Pulmonary artery endothelial cell (primary cell): ENCODE results near the gene BRSK1. TPM values are rescaled to one million over a fixed set of nuclear protein-coding genes. Genes with fewer than 3 reads are reported as not detected.

Experiments
- DNase-seq: peaks from one replicate; pipeline ENCODE4 v3.0.0-alpha.2; 2011; ENCODE audit warnings: low read depth, low spot score
- total RNA-seq: library from RNA; depleted of rRNA; stranded (reverse); fragments of >200 nt; gene quantifications from 2 replicates; pipeline ENCODE4 v1.2.3, GENCODE V29; 2014

Gene BRSK1
- total RNA-seq, 1 donor from 2014 or later: 0.40 TPM

DNA sequence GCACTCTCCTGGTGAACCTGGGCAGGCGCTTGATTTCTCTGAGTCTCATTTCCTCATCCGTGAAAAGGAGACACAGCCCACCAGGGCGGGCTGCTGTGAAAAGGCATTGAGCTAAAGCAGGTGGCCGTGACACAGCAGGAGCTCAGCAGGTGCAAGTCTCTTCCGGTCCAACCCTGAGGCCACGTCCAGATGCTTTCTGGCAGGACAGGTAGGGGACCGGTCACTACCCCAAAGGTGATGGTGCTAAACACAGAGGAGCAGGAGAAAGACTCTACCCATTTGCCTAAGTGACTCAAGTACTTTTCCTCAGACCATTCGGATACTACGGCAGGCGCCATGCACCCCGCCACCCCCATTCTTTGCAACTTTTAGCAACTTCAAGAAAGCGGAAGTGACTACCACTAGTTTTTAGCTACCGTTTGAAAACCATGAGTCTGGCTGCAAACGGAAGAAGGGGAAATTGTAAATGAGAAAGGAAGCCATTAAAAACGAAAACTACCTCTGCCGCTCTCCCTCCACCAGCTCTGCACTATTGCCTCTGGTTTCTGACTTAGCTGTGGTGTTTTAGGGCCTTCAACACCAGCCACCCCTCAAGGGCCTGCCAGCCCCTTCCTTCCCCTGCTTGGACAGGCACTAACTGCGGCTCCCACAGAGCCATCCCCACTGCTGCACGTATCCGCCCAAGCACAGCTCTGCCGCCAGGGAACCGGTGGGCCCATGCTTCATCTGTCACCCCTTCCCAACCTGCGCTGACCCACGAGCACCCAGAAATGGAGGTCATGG is 29.8 kb upstream of the BRSK1 start:
- no peak for DNase-seq

DNA sequence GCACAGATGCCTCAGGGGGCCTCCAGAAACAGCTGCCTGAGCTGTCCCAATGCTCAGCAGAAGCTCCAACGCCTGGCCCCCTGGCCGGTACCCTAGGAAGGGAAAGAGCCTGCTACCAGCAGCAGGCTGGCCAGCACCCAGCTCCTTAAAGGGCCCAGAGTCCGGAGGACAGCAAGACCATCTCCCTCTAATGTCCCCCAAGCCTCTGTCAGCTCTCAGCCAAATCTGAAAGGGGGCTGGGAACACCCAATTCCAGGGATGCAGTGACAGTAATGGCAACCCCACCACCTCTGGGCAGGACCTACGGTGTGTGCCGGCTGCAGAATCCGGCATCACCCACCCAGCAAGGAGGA is 29.2 kb upstream of the BRSK1 start:
- DNase-seq: no peak

DNA sequence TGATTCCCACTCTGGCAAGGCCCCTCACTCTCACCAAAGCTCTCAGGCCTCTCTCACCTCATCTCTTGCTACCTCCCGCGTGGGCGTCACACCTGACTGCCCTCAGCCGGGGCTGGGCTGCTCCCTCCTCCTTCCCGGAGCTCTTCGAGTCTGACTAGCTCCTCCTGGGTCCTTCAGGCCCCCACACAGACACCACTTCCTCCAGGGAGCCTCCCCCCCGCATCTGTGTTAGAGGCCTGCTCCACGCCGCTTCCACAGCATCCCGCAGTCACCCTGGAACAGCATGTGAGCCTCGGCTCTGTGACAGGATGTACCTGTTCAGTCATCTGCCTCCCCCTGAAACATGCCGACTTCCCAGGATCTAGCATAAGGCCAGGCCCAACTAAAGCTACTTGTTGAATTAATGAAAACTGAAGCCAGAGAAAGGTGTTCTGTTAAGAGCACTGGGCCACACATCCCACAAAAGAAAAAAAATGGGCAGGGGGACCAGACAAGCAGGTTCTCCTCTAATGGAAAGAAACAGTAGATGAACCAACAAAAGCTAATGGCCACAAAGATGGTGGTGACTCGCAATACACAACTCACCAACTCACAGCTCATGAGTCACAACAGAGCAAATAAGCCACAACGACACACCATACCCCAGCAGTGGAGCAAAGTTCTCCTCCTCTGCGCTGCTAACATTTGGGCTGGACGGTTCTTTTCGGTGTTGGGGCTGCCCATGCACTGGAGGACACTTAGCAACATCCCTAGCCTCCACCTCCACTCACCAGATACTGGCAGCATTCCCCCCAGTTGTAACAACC is 28.0 kb upstream of the BRSK1 start:
- DNase-seq: no peak

DNA sequence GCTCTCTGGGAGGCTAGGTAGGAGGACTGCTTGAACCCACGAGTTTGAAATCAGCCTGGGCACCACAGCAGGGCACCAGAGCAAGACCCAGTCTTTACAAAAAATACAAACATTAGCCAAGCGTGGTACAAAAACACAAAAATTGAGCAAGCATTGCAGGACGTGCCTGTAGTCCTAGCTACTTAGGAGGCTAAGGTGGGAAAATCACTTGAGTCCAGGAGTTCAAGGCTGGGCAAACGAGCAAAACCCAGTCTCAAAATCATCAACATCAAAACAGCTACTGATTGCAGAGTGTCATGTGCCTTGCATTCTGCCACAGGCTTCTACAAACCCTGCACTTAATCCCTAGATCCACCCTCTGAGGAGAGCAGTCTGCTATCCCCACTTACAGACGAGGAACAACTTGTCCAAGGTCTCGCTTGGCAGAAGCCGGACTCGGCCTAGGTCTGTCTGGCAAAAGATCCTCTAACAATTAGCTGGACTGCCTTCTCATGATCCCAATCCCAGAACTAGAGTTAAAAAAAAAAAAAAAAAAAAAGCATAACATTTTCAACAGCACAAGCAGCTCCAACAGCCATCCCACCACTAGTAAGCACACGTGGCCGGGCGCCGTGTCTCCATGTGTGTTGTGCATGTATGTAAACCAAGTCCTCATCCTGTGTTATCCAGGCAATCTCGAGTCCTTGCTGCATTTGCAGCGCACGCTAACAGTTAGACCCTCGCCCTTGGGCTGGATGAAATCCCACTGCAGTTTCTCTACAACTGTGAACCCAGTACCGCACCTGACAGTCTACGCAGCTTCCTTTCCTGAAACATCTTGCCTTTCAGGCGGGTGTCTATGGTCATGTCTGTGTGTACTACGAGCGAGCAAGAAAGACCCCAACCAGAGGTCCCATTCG is 27.0 kb upstream of the BRSK1 start:
- DNase-seq: no peak

DNA sequence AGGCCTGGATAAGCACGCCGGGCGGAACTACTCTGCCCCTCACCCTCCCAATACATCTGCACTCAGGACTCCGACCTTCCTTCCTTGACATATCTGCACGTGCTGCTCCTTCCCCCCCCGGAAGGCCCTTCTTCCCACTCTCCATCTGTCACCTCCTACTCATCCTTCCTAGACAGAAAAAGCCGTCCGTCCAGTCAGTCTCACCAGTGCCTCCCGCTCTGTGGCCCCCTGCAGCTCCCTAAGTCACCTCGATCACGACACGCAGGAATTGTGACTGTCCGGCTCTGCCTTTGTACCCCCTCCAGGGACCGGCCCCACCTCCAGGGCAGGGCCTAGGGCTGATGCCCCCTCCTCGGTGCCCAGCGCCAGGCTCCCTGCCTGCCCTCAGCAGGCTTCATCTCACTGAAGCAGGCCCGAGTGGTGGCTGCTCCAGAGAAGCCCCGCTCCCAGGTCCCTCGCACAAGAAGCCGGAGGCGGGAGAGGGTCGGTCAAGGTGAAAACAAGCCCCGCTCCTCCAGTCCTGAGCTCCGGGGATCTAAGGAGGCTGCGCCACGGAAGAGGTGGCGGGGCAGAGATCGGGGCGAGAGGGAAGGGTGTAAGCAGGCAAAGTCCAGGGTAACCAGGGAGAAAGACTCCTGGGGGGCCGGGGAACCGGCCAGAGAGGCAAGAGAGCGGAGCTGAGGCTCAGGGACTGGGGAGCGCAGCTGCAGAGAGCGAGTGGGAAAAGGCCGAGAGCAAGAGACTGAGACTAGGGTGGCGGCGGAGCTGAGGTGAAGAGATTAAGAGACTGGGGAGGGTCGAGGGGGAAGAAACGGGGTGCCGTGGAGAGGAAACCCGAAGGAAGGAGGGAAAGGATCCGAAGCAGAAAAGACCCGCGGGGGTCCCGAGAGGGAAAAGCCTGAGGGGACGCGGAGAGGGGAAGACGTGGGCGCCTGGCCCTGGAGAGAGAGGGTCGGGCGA is 26.1 kb upstream of the BRSK1 start:
- no peak for DNase-seq

DNA sequence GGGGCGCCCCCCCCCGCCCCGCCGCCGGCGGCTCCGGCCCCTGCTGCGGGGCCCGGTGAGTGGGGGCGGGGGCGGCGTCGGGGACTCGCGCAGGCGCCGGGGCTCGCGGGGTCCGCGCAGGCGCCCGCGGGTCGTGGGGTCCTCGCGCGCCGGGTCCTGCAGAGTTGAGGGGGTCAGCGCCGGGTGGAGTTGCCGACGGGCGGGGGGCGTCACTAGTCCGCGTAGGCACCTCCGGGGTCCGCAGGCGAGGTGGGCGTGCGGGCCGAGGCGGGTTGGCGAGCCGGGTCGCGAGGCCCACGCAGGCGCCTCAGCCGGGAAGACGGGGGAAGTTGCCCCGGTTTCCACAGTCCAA is 25.3 kb upstream of the BRSK1 start:
- DNase-seq: no peak

DNA sequence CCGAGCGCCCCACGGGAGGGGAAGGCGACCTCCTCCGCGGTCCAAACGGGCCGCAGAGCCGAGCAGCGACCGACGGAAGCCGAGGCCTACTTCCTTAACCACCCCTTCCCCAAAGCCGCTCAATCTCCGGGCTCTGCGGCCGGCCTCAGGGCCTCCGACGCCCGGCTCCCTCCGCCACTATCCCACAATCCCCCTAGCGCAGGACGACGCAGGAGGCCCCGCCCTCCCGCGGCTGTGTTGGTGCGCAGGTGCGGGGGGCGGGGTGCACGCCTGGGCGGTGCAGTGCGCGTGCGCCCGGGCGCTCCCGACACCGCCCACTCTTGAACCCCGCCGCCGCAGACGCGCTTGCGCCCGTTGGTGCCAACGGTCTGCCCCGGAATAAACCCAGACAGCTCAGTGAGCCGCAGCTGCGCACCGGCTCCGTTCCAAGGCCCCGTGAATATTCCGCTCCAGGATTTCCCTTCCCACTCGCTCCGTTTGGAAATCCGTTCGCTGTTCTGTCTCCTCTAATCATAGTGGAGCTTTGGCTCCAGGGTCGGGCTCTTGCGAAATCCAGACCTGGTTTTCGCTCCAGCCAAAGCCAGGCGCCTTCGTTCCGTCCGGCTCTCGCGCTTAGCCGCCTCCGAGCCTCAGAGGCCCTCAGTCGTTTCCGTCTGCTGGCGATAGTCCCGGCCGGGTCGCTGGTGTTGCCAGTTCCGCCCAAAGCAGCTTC is 24.8 kb upstream of the BRSK1 start, which contains the start of gene PPP6R1:
TSS of gene PPP6R1 (minus strand) at position 190 of the 712 bp plus-strand sequence. CDS start 11,914 bp downstream, outside the sequence.
- peak; percentile 99 for DNase-seq

DNA sequence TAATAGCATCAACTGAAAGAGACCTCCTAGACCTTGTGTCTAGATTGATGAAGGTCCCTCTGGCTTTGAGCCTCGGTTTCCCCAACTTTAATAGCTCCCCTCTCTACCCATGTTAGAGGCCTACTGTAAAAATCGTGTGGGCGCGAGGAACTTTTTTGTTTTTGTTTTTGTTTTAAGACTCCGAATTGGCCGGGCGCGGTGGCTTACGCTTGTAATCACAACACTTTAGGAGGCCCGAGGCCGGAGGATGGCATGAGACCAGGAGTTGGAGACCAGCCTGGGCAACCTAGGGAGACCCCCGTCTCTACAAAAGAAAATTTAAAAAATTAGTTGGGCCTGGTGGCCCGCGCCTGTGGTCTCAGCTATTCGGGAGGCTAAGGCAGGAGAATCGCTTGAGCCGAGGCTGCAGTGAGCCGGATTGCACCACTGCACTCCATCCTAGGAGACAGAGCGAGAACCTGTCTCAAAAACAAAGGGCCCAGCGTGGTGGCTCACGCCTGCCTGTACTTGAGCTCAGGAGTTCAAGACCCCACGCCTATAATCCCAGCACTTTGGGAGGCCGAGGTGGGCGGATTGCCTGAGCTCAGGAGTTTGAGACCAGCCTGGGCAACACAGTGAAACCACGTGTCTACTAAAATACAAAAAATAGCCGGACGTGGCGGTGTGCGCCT is 24.1 kb upstream of the BRSK1 start:
- no peak for DNase-seq

DNA sequence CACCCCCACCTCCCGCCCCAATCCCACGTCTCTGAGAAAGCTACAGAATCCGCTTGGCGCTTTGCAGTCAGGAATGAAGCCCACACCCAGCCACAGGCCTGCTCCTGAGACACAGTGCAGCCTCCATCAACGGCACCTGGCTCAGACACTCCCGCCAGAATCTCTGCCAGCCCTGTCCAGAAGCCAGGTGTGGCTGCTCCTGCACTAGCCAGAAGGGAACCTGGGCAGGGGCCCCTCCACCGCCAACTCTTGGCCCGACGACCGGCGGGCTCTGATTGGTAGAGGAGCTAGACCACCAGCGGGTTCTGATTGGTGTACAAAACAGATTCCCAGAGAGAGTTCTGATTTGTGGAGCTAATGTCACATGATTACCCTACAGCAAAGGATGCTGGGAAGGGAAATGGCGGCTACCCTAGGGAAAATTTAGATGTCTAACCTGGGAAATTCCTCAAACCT is 22.1 kb upstream of the BRSK1 start:
- DNase-seq: no peak

DNA sequence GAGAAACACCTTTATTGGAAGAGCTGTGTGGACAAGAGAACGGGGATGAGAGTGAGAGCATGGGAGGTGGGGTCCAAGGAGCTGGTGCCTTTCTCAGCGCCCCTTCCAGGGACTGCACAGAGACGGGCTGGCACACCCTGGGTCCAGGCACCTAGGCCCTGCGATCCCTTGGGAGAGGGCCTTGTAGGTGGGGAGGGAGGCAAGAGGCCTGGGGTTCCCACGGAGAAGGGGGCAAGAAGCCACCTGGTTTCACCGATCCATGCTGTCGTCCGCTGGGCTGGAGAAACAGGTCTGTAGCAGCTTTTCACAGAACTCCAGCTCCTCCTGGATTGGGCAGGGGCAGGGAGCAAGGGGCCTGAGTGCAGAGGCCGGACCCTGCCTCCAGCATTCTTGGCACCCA is 21.4 kb upstream of the BRSK1 start:
- no peak for DNase-seq

DNA sequence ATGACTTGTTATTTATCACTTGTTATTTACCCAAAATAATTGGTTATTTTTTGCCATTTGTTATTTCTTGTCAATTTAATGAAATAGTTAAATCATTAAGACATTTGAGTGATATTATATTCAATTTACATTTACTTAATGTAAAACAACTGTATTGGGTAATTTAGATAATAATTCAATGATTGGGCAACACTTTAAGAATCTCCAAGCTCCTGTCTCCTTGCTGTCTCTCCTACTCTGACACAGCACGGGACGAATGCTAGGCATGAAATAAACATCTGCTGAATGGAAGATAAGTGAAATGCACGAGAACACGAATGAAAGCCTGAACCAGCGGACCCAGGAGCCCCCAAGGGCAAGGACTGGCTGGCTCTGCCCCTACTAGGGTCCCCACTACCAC is 19.3 kb upstream of the BRSK1 start:
- no peak for DNase-seq

DNA sequence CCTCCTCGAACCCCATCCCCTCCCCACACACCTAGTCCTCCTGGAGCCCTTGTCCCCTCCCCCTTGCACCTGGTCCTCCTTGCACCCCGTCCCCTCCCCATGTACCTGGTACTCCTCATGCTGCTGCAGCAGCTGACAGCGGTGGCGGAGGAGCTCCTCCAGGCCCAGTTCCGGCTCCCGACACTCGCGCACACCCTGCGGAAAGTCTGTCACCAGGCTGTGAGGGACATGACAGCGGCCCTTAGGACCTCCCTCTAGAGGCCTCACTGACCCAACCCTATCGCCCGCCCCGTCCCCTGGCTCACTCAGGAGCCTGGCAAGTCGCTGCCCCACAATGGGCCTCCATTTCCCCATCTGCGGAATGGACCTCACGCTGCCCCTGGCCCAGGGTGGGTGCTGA is 18.6 kb upstream of the BRSK1 start:
- DNase-seq: no peak

DNA sequence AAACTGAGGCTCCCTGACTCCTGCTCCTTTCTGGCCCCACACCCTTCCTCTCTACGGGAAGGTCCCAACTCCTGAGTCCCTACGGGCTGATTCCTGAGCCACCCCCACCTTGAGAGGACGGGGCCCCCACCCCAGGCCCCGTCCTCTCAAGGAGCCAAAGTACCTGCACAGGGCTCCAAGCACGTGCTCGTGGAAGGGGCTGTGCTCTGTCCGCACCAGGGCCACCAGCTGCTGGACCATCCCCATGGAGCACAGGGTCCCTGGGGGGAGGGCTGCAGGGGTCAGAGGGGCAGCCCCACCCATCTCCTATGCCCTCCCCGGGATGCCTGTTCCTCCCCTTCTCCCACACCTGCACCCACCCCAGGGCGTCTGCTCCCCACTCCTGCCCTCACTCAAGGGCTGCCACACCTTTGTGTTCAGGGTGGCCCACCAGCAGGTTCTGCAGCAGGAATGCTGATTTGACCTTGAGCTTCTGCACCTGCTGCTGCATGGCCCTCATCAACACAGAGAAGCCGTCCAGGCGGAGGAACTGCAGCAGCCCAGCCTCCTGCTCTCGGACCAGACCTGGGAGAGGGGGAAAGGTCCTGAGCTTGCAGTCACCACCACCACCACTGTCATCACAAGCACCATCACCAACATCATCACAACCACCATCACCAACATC is 17.9 kb upstream of the BRSK1 start:
- no peak for DNase-seq

DNA sequence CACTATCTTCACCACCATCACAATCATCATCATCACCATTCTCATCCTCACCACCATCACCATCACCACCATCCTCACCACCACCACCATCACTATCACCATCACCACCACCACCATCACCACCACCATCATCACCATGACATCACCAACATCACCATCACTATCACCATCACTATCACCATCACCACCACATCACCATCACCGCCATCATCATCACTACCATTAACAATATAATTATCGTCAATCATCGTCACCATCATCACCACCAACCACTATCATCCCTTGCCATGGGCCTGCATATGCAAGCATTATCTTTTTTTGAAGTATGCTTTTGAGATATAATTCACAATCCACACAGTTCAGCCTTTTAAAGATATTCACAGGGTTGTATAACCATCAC is 17.4 kb upstream of the BRSK1 start:
- DNase-seq: no peak

DNA sequence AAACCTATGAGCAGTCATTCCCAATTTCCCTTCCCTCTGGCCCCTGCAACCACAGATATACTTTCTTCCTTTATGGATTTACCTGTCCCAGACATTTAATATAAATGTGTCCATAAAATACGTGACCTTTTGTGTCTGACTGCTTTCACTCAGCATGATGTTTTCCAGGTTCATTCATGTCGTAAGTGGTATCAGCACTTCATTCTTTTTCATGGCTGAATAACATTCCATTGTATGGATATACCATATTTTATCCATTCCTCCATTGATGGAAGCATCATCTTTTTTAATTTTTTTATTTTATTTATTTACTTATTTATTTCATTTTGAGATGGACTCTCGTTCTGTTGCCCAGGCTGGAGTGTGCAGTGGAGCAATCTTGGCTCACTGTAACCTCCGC is 17.0 kb upstream of the BRSK1 start:
- no peak for DNase-seq

DNA sequence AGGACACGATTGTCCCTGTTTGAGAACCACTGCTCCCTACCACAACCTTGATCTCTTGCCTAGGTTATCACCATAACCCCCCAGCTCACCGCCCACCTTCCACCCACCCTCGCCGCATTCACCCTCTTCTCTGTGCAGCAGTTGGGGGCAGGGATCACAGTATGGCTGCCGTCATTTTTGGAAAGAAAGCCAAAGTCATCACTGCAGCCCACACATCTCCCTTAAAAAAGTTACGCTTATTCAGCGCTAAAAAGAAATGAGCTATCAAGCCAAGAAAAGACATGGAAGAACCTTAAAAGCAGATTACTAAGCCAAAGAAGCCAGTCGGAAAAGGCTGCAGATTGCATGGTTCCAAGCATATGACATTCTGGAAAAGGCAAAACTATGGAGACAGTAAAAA is 14.5 kb upstream of the BRSK1 start:
- no peak for DNase-seq

DNA sequence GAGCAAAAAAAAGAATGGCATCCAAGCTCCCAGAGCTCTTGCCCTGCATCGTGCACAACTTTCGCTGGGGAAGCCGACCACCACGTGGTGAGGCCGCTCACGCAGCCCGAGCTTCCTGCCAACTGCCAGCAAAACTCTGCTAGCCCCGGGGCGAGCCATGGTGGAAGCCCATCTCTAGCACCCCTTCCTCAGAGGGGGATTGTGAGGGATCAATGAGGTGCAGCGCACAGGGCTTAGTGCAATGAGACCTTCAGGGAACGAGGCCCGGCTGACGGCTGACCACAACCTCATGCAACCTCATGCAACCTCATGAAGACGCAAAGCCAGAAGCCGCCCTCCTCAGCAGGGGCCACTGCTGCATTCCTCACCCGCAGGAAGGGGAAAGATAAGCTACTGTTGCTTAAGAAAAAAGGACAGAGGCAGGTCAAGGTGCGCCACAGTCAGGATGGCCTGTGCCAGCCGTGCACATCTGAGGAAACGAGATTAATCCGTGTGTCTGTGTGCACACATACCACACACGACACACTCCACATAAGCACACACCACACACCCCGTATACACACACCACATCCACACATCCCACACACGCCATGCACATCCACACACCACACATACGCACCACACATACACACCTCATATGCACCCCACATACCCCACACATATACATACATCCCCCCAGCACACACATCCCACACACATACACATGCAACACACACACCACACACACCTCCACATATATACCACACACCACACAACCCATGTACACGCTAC is 13.4 kb upstream of the BRSK1 start:
- DNase-seq: no peak

DNA sequence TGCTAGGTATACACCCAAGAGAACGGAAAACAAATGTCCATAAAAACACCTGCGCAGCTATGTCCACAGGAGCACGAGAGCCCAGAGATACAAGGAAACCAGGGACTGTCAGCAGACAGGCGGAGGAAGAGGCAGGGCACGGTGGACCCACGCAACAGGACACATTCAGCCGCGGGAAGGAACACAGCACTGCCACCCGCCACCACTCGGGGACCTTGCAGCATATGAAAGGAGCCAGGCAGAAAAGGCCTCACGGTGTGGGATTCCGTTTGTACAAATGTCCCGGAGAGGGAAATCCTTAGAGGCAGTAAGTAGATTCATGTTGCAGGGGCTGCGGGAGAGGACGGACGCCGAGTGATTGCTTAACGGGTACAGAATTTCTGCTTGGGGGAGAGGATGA is 11.7 kb upstream of the BRSK1 start:
- DNase-seq: no peak
